ENCODE results near the gene SNX5. TPM values are rescaled to one million over a fixed set of nuclear protein-coding genes. Genes with fewer than 3 reads are reported as not detected.

SNX5 gene
- total RNA-seq, 1 donor from 2014 or later, result 133 TPM

GRCh38 chr20:18005990-18006364, 37.4 kb upstream of the SNX5 start:
- Mint-ChIP-seq H3K4me1 (peaks cover 21% of the 10 kb centered on the region), H3K9me3 (no peaks in the 10 kb centered on the region), H3K4me3 (no peak overlapping the region), H3K27me3 (ENCODE audit: low read depth) (no peaks in the 10 kb centered on the region), H3K36me3 (peaks cover 2% of the 10 kb centered on the region), H3K27ac (no peak overlapping the region)
- TF ChIP-seq CTCF (IDR thresholded peaks at IDR 0.05; ENCODE audit: unreplicated experiment), result no peak
- no peak for DNase-seq (ENCODE audit: low spot score in 2 of 2, unreplicated experiment in 2 of 2)

- Mint-ChIP-seq H3K27ac (no peak overlapping the region), H3K4me3 (no peak overlapping the region), H3K36me3 (no peaks in the 10 kb centered on the region), H3K4me1 (peaks cover 21% of the 10 kb centered on the region), H3K9me3 (no peaks in the 10 kb centered on the region), H3K27me3 (ENCODE audit: low read depth) (no peaks in the 10 kb centered on the region)
- DNase-seq (ENCODE audit: low spot score in 2 of 2, unreplicated experiment in 2 of 2), result no peak
- no peak for TF ChIP-seq CTCF (IDR thresholded peaks at IDR 0.05; ENCODE audit: unreplicated experiment)
Measured at GRCh38 chr20:18005170-18005989, 36.8 kb upstream of the SNX5 start.

- Mint-ChIP-seq H3K4me1 (peaks cover 21% of the 10 kb centered on the region), H3K36me3 (no peaks in the 10 kb centered on the region), H3K9me3 (no peaks in the 10 kb centered on the region), H3K27ac (no peak overlapping the region), H3K4me3 (no peak overlapping the region), H3K27me3 (ENCODE audit: low read depth) (no peaks in the 10 kb centered on the region)
- TF ChIP-seq CTCF (IDR thresholded peaks at IDR 0.05; ENCODE audit: unreplicated experiment), result no peak
- DNase-seq (ENCODE audit: low spot score in 2 of 2, unreplicated experiment in 2 of 2), result no peak
Measured at GRCh38 chr20:18004384-18005031, 35.9 kb upstream of the SNX5 start.

GRCh38 chr20:18003897-18004296, 35.3 kb upstream of the SNX5 start:
- H3K27ac Mint-ChIP-seq, result no peak overlapping the region
- H3K4me3 Mint-ChIP-seq, result no peak overlapping the region
- no peak for DNase-seq (ENCODE audit: low spot score in 2 of 2, unreplicated experiment in 2 of 2)
- no peaks in the 10 kb centered on the region for H3K36me3 Mint-ChIP-seq
- no peaks in the 10 kb centered on the region for H3K27me3 Mint-ChIP-seq (ENCODE audit: low read depth)
- H3K4me1 Mint-ChIP-seq, result peaks cover 21% of the 10 kb centered on the region
- no peak for TF ChIP-seq CTCF (IDR thresholded peaks at IDR 0.05; ENCODE audit: unreplicated experiment)
- no peaks in the 10 kb centered on the region for H3K9me3 Mint-ChIP-seq

GRCh38 chr20:18001131-18001921, 32.7 kb upstream of the SNX5 start:
- no peak for TF ChIP-seq CTCF (IDR thresholded peaks at IDR 0.05; ENCODE audit: unreplicated experiment)
- no peak for DNase-seq (ENCODE audit: low spot score in 2 of 2, unreplicated experiment in 2 of 2)
- no peaks in the 10 kb centered on the region for H3K27me3 Mint-ChIP-seq (ENCODE audit: low read depth)
- H3K9me3 Mint-ChIP-seq, result no peaks in the 10 kb centered on the region
- no peak overlapping the region for H3K27ac Mint-ChIP-seq
- H3K4me3 Mint-ChIP-seq, result no peak overlapping the region
- no peaks in the 10 kb centered on the region for H3K36me3 Mint-ChIP-seq
- peaks cover 13% of the 10 kb centered on the region for H3K4me1 Mint-ChIP-seq

Data from mesothelial cell of epicardium (in vitro differentiated cells).